ENCODE data around the gene AP1G2.

DNA sequence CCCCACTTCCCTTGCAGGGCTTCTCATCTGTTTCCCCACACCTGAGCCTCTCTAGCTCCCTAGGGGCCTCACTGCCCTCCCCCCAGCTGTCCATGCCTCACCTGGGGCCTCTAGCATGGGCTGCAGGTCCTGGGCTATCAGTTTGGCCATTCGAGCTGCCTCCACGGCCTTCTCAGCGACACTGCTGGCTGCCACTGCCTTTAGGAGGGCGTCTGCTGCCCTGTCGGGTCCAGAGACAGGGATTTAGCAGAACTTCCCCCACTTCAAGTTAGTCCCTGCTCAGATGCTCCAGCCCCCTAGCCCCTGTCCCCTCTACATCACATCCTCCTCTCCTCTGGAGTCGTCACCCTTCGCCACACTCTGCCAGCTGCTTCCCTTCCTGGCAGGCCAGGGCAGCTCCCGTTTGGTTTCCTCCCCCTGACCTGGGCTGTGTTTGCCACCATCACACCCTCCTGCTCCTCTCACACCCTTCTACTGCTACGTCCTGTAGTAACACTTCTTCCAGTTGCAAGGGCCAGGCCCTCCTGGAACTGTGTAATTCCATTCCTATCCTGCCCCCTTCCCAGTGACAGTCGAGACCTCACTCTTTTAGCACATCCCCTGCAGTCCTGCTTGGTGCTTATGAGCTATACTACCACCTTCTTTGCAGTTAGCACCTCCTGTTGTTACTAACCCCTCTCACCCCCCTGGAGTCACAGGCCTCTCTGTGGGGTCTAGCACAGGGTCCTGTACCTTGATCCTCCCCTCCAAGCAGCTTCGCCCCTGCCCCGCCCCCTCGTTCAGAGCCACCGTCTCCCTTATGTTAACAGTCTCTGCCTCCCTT, 4.3 kb upstream of the AP1G2 start:
- TF ChIP-seq, protein P1, sequence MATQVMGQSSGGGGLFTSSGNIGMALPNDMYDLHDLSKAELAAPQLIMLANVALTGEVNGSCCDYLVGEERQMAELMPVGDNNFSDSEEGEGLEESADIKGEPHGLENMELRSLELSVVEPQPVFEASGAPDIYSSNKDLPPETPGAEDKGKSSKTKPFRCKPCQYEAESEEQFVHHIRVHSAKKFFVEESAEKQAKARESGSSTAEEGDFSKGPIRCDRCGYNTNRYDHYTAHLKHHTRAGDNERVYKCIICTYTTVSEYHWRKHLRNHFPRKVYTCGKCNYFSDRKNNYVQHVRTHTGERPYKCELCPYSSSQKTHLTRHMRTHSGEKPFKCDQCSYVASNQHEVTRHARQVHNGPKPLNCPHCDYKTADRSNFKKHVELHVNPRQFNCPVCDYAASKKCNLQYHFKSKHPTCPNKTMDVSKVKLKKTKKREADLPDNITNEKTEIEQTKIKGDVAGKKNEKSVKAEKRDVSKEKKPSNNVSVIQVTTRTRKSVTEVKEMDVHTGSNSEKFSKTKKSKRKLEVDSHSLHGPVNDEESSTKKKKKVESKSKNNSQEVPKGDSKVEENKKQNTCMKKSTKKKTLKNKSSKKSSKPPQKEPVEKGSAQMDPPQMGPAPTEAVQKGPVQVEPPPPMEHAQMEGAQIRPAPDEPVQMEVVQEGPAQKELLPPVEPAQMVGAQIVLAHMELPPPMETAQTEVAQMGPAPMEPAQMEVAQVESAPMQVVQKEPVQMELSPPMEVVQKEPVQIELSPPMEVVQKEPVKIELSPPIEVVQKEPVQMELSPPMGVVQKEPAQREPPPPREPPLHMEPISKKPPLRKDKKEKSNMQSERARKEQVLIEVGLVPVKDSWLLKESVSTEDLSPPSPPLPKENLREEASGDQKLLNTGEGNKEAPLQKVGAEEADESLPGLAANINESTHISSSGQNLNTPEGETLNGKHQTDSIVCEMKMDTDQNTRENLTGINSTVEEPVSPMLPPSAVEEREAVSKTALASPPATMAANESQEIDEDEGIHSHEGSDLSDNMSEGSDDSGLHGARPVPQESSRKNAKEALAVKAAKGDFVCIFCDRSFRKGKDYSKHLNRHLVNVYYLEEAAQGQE (IDR thresholded peaks at IDR 0.05; ENCODE audit: low read depth), result no peak
- no peak for TF ChIP-seq TAF1 (IDR thresholded peaks at IDR 0.05; ENCODE audit: low read depth)
- TF ChIP-seq EGR1 (IDR thresholded peaks at IDR 0.05), result no peak
- TF ChIP-seq EP300 (IDR thresholded peaks at IDR 0.05; ENCODE audit: borderline replicate concordance), result no peak
- TF ChIP-seq CEBPB (IDR thresholded peaks at IDR 0.05), result no peak
- TF ChIP-seq YY1 (IDR thresholded peaks at IDR 0.05; ENCODE audit: low read depth), result no peak

Data from Ishikawa (cell line).